22Rv1 (cell line): Measurements from ENCODE around the gene KRT7.

Source experiments
- ZFX ChIP-seq: fragments of 450-650 bp; IDR thresholded peaks from 2 replicates; pipeline ENCODE4 v1.6.1; 2017; ENCODE audit warnings: antibody characterized with exemption, borderline replicate concordance
- TF ChIP-seq, protein P1 (sequence below): fragments of 450-650 bp; IDR thresholded peaks from 2 replicates; pipeline ENCODE4 v1.5.1; 2017; ENCODE audit warnings: mild to moderate bottlenecking

GRCh38 chr12:52274521-52275120 lies 41.6 kb downstream of the KRT7 start, which contains the start of gene KRT86:
- TF ChIP-seq, protein P1, sequence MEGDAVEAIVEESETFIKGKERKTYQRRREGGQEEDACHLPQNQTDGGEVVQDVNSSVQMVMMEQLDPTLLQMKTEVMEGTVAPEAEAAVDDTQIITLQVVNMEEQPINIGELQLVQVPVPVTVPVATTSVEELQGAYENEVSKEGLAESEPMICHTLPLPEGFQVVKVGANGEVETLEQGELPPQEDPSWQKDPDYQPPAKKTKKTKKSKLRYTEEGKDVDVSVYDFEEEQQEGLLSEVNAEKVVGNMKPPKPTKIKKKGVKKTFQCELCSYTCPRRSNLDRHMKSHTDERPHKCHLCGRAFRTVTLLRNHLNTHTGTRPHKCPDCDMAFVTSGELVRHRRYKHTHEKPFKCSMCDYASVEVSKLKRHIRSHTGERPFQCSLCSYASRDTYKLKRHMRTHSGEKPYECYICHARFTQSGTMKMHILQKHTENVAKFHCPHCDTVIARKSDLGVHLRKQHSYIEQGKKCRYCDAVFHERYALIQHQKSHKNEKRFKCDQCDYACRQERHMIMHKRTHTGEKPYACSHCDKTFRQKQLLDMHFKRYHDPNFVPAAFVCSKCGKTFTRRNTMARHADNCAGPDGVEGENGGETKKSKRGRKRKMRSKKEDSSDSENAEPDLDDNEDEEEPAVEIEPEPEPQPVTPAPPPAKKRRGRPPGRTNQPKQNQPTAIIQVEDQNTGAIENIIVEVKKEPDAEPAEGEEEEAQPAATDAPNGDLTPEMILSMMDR: no peak
- no peak for TF ChIP-seq ZFX
